ENCODE measurements around the gene TEX14. TPM values are rescaled to one million over a fixed set of nuclear protein-coding genes. Genes with fewer than 3 reads are reported as not detected.

Gene TEX14
- total and polyA plus RNA-seq, 9 donors, result 0.11 to 1.0 (median 0.34) TPM

GRCh38 chr17:58668598-58668935 is 23.3 kb downstream of the TEX14 start:
- Histone ChIP-seq H3K4me1 (ENCODE audit: insufficient read depth) (no peaks in the 10 kb centered on the region), H3K27ac (no peak overlapping the region), H3K9me3 (no peaks in the 10 kb centered on the region), H3K27me3 (no peaks in the 10 kb centered on the region), H3K4me3 (no peak overlapping the region), H3K36me3 (no peaks in the 10 kb centered on the region)
- no peak for TF ChIP-seq POLR2A (IDR thresholded peaks at IDR 0.05)
- no peak for TF ChIP-seq CTCF (IDR thresholded peaks at IDR 0.05)
- no peak for TF ChIP-seq EP300 (IDR thresholded peaks at IDR 0.05)
- WGBS, 3 donors, result 75 to 83% (median 81%) methylated on average over 2 of the region's 2 CpGs
- intact Hi-C loops (cut with DNase I), result no loop called here
- DNase-seq, result no peak

GRCh38 chr17:58667934-58668597 is 23.8 kb downstream of the TEX14 start:
- Histone ChIP-seq H3K27me3 (no peaks in the 10 kb centered on the region), H3K27ac (no peak overlapping the region), H3K36me3 (no peaks in the 10 kb centered on the region), H3K9me3 (no peaks in the 10 kb centered on the region), H3K4me3 (no peak overlapping the region), H3K4me1 (ENCODE audit: insufficient read depth) (no peaks in the 10 kb centered on the region)
- 61 to 86% (median 79%) methylated on average over 1 of the region's 1 CpG for WGBS, 3 donors
- DNase-seq, result no peak
- no peak for TF ChIP-seq CTCF (IDR thresholded peaks at IDR 0.05)
- no peak for TF ChIP-seq POLR2A (IDR thresholded peaks at IDR 0.05)
- TF ChIP-seq EP300 (IDR thresholded peaks at IDR 0.05), result no peak
- intact Hi-C loops (cut with DNase I), result no loop called here

- peak; percentile 51 to 75 (median 73) for DNase-seq
- Histone ChIP-seq H3K27ac (no peak overlapping the region), H3K36me3 (no peaks in the 10 kb centered on the region), H3K27me3 (no peaks in the 10 kb centered on the region), H3K4me1 (ENCODE audit: insufficient read depth) (no peaks in the 10 kb centered on the region), H3K4me3 (no peak overlapping the region), H3K9me3 (no peaks in the 10 kb centered on the region)
- TF ChIP-seq CTCF (IDR thresholded peaks at IDR 0.05) (no peak), EP300 (IDR thresholded peaks at IDR 0.05) (peak; percentile 12), POLR2A (IDR thresholded peaks at IDR 0.05) (no peak)
- WGBS, 3 donors, result 40 to 54% (median 49%) methylated on average over 19 of the region's 19 CpGs
- intact Hi-C loops (cut with DNase I), result no loop called here
Measured at GRCh38 chr17:58666858-58667267, 25.0 kb downstream of the TEX14 start.

GRCh38 chr17:58665946-58666857 is 25.6 kb downstream of the TEX14 start:
- TF ChIP-seq CTCF (IDR thresholded peaks at IDR 0.05), result no peak
- no peak for TF ChIP-seq POLR2A (IDR thresholded peaks at IDR 0.05)
- no peak for TF ChIP-seq EP300 (IDR thresholded peaks at IDR 0.05)
- Histone ChIP-seq H3K9me3 (no peaks in the 10 kb centered on the region), H3K4me1 (ENCODE audit: insufficient read depth) (no peaks in the 10 kb centered on the region), H3K4me3 (peak overlapping the region; percentile 4), H3K27me3 (no peaks in the 10 kb centered on the region), H3K36me3 (no peaks in the 10 kb centered on the region), H3K27ac (no peak overlapping the region)
- DNase-seq, result no peak
- intact Hi-C loops (cut with DNase I), result no loop called here
- 65 to 82% (median 69%) methylated on average over 25 of the region's 25 CpGs for WGBS, 3 donors

Data from ovary (tissue), 9 donors.